K562 (cell line): ENCODE data around the gene GGNBP2. TPM values are rescaled to one million over a fixed set of nuclear protein-coding genes. Genes with fewer than 3 reads are reported as not detected.

Source experiments
- BMI1 ChIP-seq: fragments of 150-350 bp; IDR thresholded peaks from 2 replicates; pipeline ENCODE4 v1.6.1; 2014; ENCODE audit warnings: low read length
- CREM ChIP-seq: IDR thresholded peaks from 2 replicates; pipeline ENCODE4 v1.6.1; 2014; ENCODE audit warnings: antibody characterized with exemption, low read depth
- DIDO1 ChIP-seq: fragments of 450-650 bp; IDR thresholded peaks from 2 replicates; pipeline ENCODE4 v1.6.1; 2016; ENCODE audit warnings: low read depth, missing biosample characterization, missing genetic modification characterization
- ILF3 ChIP-seq: fragments of 450-650 bp; IDR thresholded peaks from 2 replicates; pipeline ENCODE4 v1.6.1; 2018; ENCODE audit warnings: antibody characterized with exemption, mild to moderate bottlenecking, moderate library complexity, borderline replicate concordance
- MEF2D ChIP-seq: conservative IDR thresholded peaks from 2 replicates; pipeline ENCODE4 v1.6.1; 2016; ENCODE audit warnings: low read depth, missing genetic modification characterization, missing compliant biosample characterization
- NCOR1 ChIP-seq: fragments of 450-650 bp; IDR thresholded peaks from 2 replicates; pipeline ENCODE4 v1.6.1; 2016; ENCODE audit warnings: mild to moderate bottlenecking, moderate library complexity
- PHB2 ChIP-seq: fragments of 450-650 bp; IDR thresholded peaks from 2 replicates; pipeline ENCODE4 v1.6.1; 2017; ENCODE audit warnings: low read depth
- SIX5 ChIP-seq, 2 experiments: IDR thresholded peaks; 2 replicates each; pipeline ENCODE4 v1.6.1; 2011; ENCODE audit warnings: low read length in 2 of 2, borderline replicate concordance in 1 of 2, low read depth in 1 of 2, mild to moderate bottlenecking in 1 of 2, moderate library complexity in 1 of 2; ENCODE audit not compliant: insufficient read depth in 1 of 2
- SREBF1 ChIP-seq: fragments of 150-350 bp; IDR thresholded peaks from 2 replicates; pipeline ENCODE4 v1.6.1; 2014; ENCODE audit warnings: antibody characterized with exemption, low read depth, low read length, borderline replicate concordance
- THRAP3 ChIP-seq: fragments of 450-650 bp; IDR thresholded peaks from 2 replicates; pipeline ENCODE4 v1.6.1; 2016; ENCODE audit warnings: mild to moderate bottlenecking, inconsistent platforms, borderline replicate concordance
- ZBED1 ChIP-seq: IDR thresholded peaks from 2 replicates; pipeline ENCODE4 v1.6.1; 2014
- ZBTB7A ChIP-seq: IDR thresholded peaks from 2 replicates; pipeline ENCODE4 v1.6.1; 2011; ENCODE audit warnings: low read depth, mild to moderate bottlenecking, low read length, moderate library complexity, borderline replicate concordance; ENCODE audit not compliant: control insufficient read depth
- ZNF197 ChIP-seq: fragments of 200-800 bp; sonication (Bioruptor generic); IDR thresholded peaks from 2 replicates; pipeline ENCODE4 v1.6.1; 2016; ENCODE audit warnings: low read depth, missing genetic modification characterization, missing compliant biosample characterization
- ZNF589 ChIP-seq: fragments of 200-800 bp; sonication (Bioruptor generic); IDR thresholded peaks from 2 replicates; pipeline ENCODE4 v1.6.1; 2016; ENCODE audit warnings: low read depth, missing genetic modification characterization, missing compliant biosample characterization
- polyA plus RNA-seq, 8 experiments: library from polyadenylated mRNA; depleted of rRNA in 4 of 8; stranded (reverse) in 5 of 8; unstranded in 3 of 8; fragments of >200 nt; fragmentation: Nextera tagmentation in 2 of 8; fragmentation: Illumina TruSeq in 1 of 8; extraction: Ambion mirVana in 2 of 8; extraction: Trizol in 1 of 8; gene quantifications; 2 replicates each; pipeline versions ENCODE4 v1.2.1 to v1.2.3, GENCODE V29; 2011 to 2014; ENCODE audit warnings: inconsistent platforms in 1 of 8, missing spikeins in 1 of 8
- total RNA-seq, 7 experiments: library from RNA; depleted of rRNA in 6 of 7; stranded (reverse); fragments of >200 nt in 6 of 7; fragmentation: Illumina TruSeq in 2 of 7; extraction: Trizol in 2 of 7; gene quantifications; 2 replicates each; pipeline versions ENCODE4 v1.2.1 to v1.2.3, GENCODE V29; 2011 to 2021; ENCODE audit warnings: low replicate concordance in 1 of 7
- TF ChIP-seq, protein P1 (sequence below): fragments of 250-450 bp; sonication (Bioruptor Pico); IDR thresholded peaks from 2 replicates; pipeline ENCODE4 v1.9.0; 2021; ENCODE audit warnings: mild to moderate bottlenecking
- TF ChIP-seq, protein P2 (sequence below): fragments of 200-800 bp; sonication (Bioruptor generic); IDR thresholded peaks from 2 replicates; pipeline ENCODE4 v1.6.1; 2017; ENCODE audit warnings: missing genetic modification characterization, missing compliant biosample characterization
- TF ChIP-seq, protein P3 (sequence below): fragments of 450-650 bp; formaldehyde crosslinking; conservative IDR thresholded peaks from 2 replicates; pipeline ENCODE4 v1.4.0; 2022; ENCODE audit warnings: mild to moderate bottlenecking, missing genetic modification characterization
- TF ChIP-seq, protein P4 (sequence below), 2 experiments: IDR thresholded peaks in 1 of 2; conservative IDR thresholded peaks in 1 of 2; 2 replicates each; pipeline ENCODE4 v1.6.1; 2016; ENCODE audit warnings: low read depth in 2 of 2, mild to moderate bottlenecking in 1 of 2, missing compliant biosample characterization in 1 of 2, missing genetic modification characterization in 1 of 2, moderate library complexity in 1 of 2
- TF ChIP-seq, protein P5 (sequence below): fragments of 200-800 bp; sonication (Bioruptor generic); IDR thresholded peaks from 2 replicates; pipeline ENCODE4 v1.6.1; 2017; ENCODE audit warnings: missing genetic modification characterization, missing compliant biosample characterization

The GGNBP2 gene
- total and polyA plus RNA-seq, 9 of the 15 experiments (the other 6 are each of a cell fraction or from before 2014, with no cell fraction given) = 35.7 to 96.6 (median 64.1) TPM

DNA sequence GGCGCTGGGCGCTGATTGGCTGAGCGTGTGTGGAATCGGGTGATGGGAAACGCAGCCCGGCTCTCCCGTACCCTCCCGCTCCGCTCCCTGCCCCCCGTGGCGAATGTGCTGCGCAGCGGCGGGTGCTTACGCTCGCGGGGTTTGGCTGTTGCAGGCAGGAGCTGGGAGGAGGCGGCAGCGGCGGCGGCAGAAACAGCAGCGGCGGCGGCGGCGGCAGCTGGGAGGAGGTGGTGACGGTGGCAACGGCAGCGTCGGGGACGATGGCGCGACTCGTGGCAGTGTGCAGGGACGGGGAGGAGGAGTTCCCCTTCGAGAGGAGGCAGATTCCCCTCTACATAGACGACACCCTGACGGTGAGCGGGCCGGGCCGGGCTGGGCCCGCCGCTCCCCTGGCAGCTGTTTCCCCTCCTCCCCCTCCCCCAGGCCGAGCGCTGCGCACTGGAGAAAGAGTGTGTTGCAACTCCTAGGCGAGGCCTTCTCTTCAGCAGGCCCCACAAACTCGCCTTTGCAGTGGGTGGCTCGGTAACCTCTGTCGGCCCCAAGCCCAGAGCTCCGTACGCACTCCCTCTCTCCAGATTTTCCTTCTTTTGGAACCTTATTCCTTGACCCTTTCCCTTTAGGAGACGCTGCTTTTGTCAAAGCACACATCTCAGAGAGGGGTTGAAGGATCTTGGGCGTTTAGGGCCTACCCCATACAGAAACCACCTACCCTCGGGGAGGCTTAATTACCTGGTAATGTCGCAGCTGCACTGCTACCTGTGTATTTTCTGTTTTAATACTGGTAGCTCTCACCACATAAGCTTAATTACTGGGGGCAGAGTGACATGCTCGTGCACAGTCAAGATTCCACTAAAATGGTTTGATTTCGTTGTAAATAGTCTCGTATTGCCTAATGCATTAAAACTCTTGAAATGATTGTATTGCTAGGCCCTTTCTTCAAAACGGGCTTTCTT is 1.0 kb downstream of the GGNBP2 start (continued):
- TF ChIP-seq, protein P1, sequence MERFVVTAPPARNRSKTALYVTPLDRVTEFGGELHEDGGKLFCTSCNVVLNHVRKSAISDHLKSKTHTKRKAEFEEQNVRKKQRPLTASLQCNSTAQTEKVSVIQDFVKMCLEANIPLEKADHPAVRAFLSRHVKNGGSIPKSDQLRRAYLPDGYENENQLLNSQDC (CRISPR knock-in tag) = peak; percentile 93; the same call in 1 of the 2 replicates
- peak; percentile 60 for TF ChIP-seq NCOR1
- TF ChIP-seq THRAP3 = no peak
- TF ChIP-seq ZNF197 (CRISPR knock-in tag) = no peak
- TF ChIP-seq ZBED1 = no peak
- peak; percentile 38 to 40; a peak in 2 of 4 replicates for TF ChIP-seq SIX5 (IDR thresholded peaks at IDR 0.05; ENCODE audit: borderline replicate concordance in 1 of 2, insufficient read depth in 1 of 2, low read depth in 1 of 2, low read length in 2 of 2)
- TF ChIP-seq CREM = peak; percentile 90
- no peak for TF ChIP-seq PHB2
- TF ChIP-seq MEF2D = no peak
- TF ChIP-seq BMI1 = no peak
- TF ChIP-seq, protein P2, sequence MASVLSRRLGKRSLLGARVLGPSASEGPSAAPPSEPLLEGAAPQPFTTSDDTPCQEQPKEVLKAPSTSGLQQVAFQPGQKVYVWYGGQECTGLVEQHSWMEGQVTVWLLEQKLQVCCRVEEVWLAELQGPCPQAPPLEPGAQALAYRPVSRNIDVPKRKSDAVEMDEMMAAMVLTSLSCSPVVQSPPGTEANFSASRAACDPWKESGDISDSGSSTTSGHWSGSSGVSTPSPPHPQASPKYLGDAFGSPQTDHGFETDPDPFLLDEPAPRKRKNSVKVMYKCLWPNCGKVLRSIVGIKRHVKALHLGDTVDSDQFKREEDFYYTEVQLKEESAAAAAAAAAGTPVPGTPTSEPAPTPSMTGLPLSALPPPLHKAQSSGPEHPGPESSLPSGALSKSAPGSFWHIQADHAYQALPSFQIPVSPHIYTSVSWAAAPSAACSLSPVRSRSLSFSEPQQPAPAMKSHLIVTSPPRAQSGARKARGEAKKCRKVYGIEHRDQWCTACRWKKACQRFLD = peak; percentile 80; the same call in 1 of the 2 replicates
- TF ChIP-seq SREBF1 = no peak
- TF ChIP-seq, protein P3, sequence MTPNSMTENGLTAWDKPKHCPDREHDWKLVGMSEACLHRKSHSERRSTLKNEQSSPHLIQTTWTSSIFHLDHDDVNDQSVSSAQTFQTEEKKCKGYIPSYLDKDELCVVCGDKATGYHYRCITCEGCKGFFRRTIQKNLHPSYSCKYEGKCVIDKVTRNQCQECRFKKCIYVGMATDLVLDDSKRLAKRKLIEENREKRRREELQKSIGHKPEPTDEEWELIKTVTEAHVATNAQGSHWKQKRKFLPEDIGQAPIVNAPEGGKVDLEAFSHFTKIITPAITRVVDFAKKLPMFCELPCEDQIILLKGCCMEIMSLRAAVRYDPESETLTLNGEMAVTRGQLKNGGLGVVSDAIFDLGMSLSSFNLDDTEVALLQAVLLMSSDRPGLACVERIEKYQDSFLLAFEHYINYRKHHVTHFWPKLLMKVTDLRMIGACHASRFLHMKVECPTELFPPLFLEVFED (CRISPR knock-in tag) = no peak
- TF ChIP-seq, protein P4, sequence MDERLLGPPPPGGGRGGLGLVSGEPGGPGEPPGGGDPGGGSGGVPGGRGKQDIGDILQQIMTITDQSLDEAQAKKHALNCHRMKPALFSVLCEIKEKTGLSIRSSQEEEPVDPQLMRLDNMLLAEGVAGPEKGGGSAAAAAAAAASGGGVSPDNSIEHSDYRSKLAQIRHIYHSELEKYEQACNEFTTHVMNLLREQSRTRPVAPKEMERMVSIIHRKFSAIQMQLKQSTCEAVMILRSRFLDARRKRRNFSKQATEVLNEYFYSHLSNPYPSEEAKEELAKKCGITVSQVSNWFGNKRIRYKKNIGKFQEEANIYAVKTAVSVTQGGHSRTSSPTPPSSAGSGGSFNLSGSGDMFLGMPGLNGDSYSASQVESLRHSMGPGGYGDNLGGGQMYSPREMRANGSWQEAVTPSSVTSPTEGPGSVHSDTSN (CRISPR knock-in tag; IDR thresholded peaks at IDR 0.05; ENCODE audit: low read depth) = no peak
- TF ChIP-seq, protein P4 (tag; conservative IDR thresholded peaks at IDR 0.05; ENCODE audit: low read depth) = no peak
- TF ChIP-seq ZBTB7A = peak; percentile 55; the same call in 1 of the 2 replicates
- TF ChIP-seq DIDO1 (tag) = no peak
- TF ChIP-seq ILF3 = no peak
- TF ChIP-seq, protein P5, sequence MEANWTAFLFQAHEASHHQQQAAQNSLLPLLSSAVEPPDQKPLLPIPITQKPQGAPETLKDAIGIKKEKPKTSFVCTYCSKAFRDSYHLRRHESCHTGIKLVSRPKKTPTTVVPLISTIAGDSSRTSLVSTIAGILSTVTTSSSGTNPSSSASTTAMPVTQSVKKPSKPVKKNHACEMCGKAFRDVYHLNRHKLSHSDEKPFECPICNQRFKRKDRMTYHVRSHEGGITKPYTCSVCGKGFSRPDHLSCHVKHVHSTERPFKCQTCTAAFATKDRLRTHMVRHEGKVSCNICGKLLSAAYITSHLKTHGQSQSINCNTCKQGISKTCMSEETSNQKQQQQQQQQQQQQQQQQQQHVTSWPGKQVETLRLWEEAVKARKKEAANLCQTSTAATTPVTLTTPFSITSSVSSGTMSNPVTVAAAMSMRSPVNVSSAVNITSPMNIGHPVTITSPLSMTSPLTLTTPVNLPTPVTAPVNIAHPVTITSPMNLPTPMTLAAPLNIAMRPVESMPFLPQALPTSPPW (CRISPR knock-in tag) = peak; percentile 73
- no peak for TF ChIP-seq ZNF589
